ENCODE data around the gene RTF2.

DNA sequence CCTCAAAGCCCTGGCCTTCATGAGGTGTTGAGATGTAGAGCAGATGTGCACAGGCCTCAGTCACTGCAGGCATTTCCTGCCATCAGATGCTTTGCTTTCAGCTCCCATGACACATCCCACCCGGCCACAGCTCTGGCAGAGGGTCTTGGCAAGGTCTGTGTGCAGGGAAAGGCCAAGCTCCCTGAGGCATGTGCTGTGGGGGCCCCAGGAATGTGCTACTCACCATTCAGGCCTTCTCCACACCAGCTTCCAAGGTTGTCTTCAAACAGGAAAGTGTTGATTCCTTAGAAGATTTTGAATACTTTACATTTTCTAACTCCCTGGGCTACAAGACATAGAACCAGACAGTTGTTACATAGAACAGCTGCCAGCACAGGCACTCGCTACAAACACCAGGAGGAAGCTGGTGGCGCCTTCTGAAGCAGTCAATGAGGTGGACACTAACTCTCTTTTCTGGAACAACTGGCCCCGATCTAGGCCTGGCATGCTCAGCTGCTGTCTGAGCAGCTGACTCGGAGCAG is 28.6 kb upstream of the RTF2 start:
- TF ChIP-seq POLR2AphosphoS5 (IDR thresholded peaks at IDR 0.05; ENCODE audit: low read depth, low read length): no peak
- TF ChIP-seq TAF1 (IDR thresholded peaks at IDR 0.05; ENCODE audit: borderline replicate concordance, insufficient read depth, low read length): no peak

All from PFSK-1 (cell line).